ENCODE results near the gene OLFM1. TPM values are rescaled to one million over a fixed set of nuclear protein-coding genes. Genes with fewer than 3 reads are reported as not detected.

OLFM1 gene
- total and polyA plus RNA-seq, 2 of the 4 experiments (the other 2 are of a cell fraction): 0.36 to 0.38 TPM

- Histone ChIP-seq H2BK5ac (ENCODE audit: low read depth, low read length, poor library complexity, severe bottlenecking) (no peak overlapping the region), H3K4me1 (ENCODE audit: control insufficient read depth, insufficient read depth, low read length) (no peaks in the 10 kb centered on the region), H4K5ac (ENCODE audit: low read depth, low read length) (no peak overlapping the region), H3K4me2 (ENCODE audit: low read depth, low read length) (no peak overlapping the region), H3K9ac (ENCODE audit: low read depth, low read length) (no peak overlapping the region), H2AFZ (replicated peaks; ENCODE audit: low read length, poor library complexity) (no peak overlapping the region), H2BK120ac (ENCODE audit: low read depth, low read length) (no peak overlapping the region), H3K36me3 (ENCODE audit: control insufficient read depth, insufficient read depth, low read length) (no peaks in the 10 kb centered on the region), H2AK5ac (ENCODE audit: low read depth, low read length) (no peak overlapping the region), H2BK20ac (ENCODE audit: low read depth, low read length) (no peak overlapping the region), H2AK9ac (replicated peaks; ENCODE audit: low read depth, low read length, poor library complexity) (no peak overlapping the region), H3K56ac (ENCODE audit: extremely low read depth, insufficient read depth, low read length) (no peak overlapping the region), H3K18ac (ENCODE audit: low read depth, low read length) (no peak overlapping the region), H3K27ac (ENCODE audit: insufficient read depth, low read length) (no peak overlapping the region), H3K14ac (replicated peaks; ENCODE audit: low read depth, low read length) (no peak overlapping the region), H4K8ac (ENCODE audit: low read depth in 2 of 2, low read length in 2 of 2) (no peak overlapping the region), H3K9me1 (ENCODE audit: insufficient read depth, low read length) (no peaks in the 10 kb centered on the region), H3K79me1 (ENCODE audit: low read depth in 1 of 2, low read length in 2 of 2) (no peaks in the 10 kb centered on the region), H3K9me3 (ENCODE audit: control insufficient read depth, insufficient read depth, low read length) (peaks cover 21% of the 10 kb centered on the region), H4K91ac (ENCODE audit: insufficient read depth, low read depth, low read length) (no peak overlapping the region), H3K4me3 (ENCODE audit: insufficient read depth, low read depth, low read length) (no peak overlapping the region), H3K27me3 (ENCODE audit: control insufficient read depth, insufficient read depth, low read length) (no peaks in the 10 kb centered on the region), H3K4ac (ENCODE audit: low read depth, low read length) (no peak overlapping the region), H3K23ac (ENCODE audit: low read depth, low read length) (no peak overlapping the region), H4K20me1 (ENCODE audit: insufficient read depth, low read length) (no peaks in the 10 kb centered on the region), H2BK15ac (ENCODE audit: low read depth, low read length) (no peak overlapping the region)
- 30% methylated on average over 2 of the region's 6 CpGs; no CpG with 5 or more reads in 1 of the 2 experiments for WGBS, 2 experiments (ENCODE audit: extremely low coverage in 2 of 2, insufficient read length in 1 of 2)
- POLR2A ChIA-PET (ENCODE audit: unreplicated experiment): no interaction called here
- CTCF ChIA-PET: no interaction called here
- BruUV-seq (replicated peaks): no TSS peak
- intact Hi-C loops (cut with micrococcal nuclease) (no loop called here), dilution Hi-C loops (cut with HindIII; ENCODE audit: low sequenced_read_pairs, unreplicated experiment) (no loop called here), in situ Hi-C loops (cut with MboI; ENCODE audit: low sequenced_read_pairs) (no loop called here)
- DNase-seq (no peak), ATAC-seq (ENCODE audit: low read depth) (no peak)
- TF ChIP-seq CHD1 (IDR thresholded peaks at IDR 0.05; ENCODE audit: low read depth, low read length): no peak
- peak; percentile 72 for TF ChIP-seq MAFK (IDR thresholded peaks at IDR 0.05; ENCODE audit: low read depth, low read length)
Measured at GRCh38 chr9:135158564-135158937, 71.1 kb downstream of the OLFM1 start.

All from IMR-90 (cell line).